Left lung (tissue), 10 donors: ENCODE measurements around the gene SEPSECS. TPM values are rescaled to one million over a fixed set of nuclear protein-coding genes. Genes with fewer than 3 reads are reported as not detected.
A peak's percentile ranks its signal among the peaks of the same experiment; 100 is the strongest.

Source experiments
- ATAC-seq: fragments of 200-7000 bp; cut with Tn5 transposase; one replicate; pipeline ENCODE4 v1.9.1; 2020; ENCODE audit warnings: moderate library complexity
- DNase-seq, 4 donors: peaks; one replicate each; pipeline ENCODE4 v3.0.0-alpha.2; 2013 to 2020
- H3K27ac ChIP-seq, 2 donors: fragments of 200-600 bp; sonication (generic) in 1 of 2; one replicate each; pipeline versions ENCODE4 v1.5.0 to v1.8.0; 2020 to 2021
- H3K27me3 ChIP-seq, 2 donors: fragments of 200-600 bp; sonication (generic) in 1 of 2; one replicate each; pipeline versions ENCODE4 v1.5.0 to v1.8.0; 2020 to 2021
- H3K36me3 ChIP-seq, 2 donors: fragments of 200-600 bp; sonication (generic) in 1 of 2; one replicate each; pipeline versions ENCODE4 v1.5.0 to v1.8.0; 2020 to 2021
- H3K4me1 ChIP-seq, 2 donors: fragments of 200-600 bp; one replicate each; pipeline ENCODE4 v1.8.0; 2021
- H3K4me3 ChIP-seq, 2 donors: fragments of 200-600 bp; sonication (generic) in 1 of 2; one replicate each; pipeline versions ENCODE4 v1.5.0 to v1.8.0; 2020 to 2021; ENCODE audit warnings: mild to moderate bottlenecking in 1 of 2
- H3K9me3 ChIP-seq, 2 donors: fragments of 200-600 bp; sonication (generic) in 1 of 2; one replicate each; pipeline versions ENCODE4 v1.5.0 to v1.8.0; 2020 to 2021
- CTCF ChIP-seq, 2 donors: fragments of 200-600 bp; sonication (generic) in 1 of 2; IDR thresholded peaks; one replicate each; pipeline versions ENCODE4 v1.5.0 to v1.8.0; 2021; ENCODE audit warnings: antibody characterized with exemption in 2 of 2
- intact Hi-C, 2 donors: fragments of 100-400 bp; cut with DNase I; formaldehyde crosslinking; loops; one replicate each; pipeline versions ENCODE4 v1.11.2 to v1.14.2; 2022
- polyA plus RNA-seq, 6 donors: library from polyadenylated mRNA; unstranded; fragments of 120-200 nt; gene quantifications; one replicate each; pipeline ENCODE4 v1.2.1, GENCODE V29; 2013; ENCODE audit not compliant: insufficient read length in 6 of 6
- total RNA-seq, 2 donors: library from RNA; stranded (reverse); fragmentation: NEBNext Ultra II Directional; extraction: Animal tissue kit (Norgen Biotek cat#: 25700); gene quantifications; one replicate each; pipeline ENCODE4 v1.2.1, GENCODE V29; 2021
- donor health status: DM: no; HTN: yes; CAD: no.
- donor health status: DM: no; HTN: no; CAD: no.

The SEPSECS gene
- total and polyA plus RNA-seq, 8 donors = 8.2 to 18.9 (median 13.9) TPM

DNA sequence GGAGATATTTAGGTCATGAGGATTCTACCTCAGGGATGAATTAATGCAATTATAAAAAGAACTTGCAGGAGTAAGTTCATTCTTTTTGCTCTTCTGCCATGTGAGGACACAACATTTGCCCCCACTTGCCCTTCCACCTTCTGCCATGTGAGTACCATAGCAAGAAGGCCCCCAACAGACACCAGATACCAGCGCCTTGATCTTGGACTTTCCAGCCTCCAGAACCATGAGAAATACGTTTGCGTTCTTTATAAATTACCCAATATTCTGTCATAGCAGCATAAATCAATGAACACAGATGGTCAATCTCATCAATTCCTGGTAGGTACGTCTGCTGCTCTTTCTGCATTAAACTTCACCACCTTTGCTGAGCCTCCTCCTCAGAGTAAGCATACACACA is 5.7 kb upstream of the SEPSECS start:
- no peak for ATAC-seq
- Histone ChIP-seq H3K4me3 (no peak overlapping the region), H3K36me3 (no peaks in the 10 kb centered on the region), H3K27ac (no peak overlapping the region), H3K4me1 (peaks cover 0 to 31% of the 10 kb centered on the region in 2 donors), H3K9me3 (no peaks in the 10 kb centered on the region), H3K27me3 (no peaks in the 10 kb centered on the region)
- intact Hi-C loops = no loop called here
- DNase-seq = no peak
- TF ChIP-seq CTCF (IDR thresholded peaks at IDR 0.05) = no peak

GRCh38 chr4:25163196-25163595 is 2.9 kb upstream of the SEPSECS start:
- ATAC-seq (no peak), DNase-seq (no peak)
- Histone ChIP-seq H3K27ac (no peak overlapping the region), H3K4me3 (no peak overlapping the region), H3K4me1 (peaks cover 0 to 40% of the 10 kb centered on the region in 2 donors), H3K9me3 (no peaks in the 10 kb centered on the region), H3K27me3 (no peaks in the 10 kb centered on the region), H3K36me3 (no peaks in the 10 kb centered on the region)
- TF ChIP-seq CTCF (IDR thresholded peaks at IDR 0.05) = no peak
- intact Hi-C loops = no loop called here

DNA sequence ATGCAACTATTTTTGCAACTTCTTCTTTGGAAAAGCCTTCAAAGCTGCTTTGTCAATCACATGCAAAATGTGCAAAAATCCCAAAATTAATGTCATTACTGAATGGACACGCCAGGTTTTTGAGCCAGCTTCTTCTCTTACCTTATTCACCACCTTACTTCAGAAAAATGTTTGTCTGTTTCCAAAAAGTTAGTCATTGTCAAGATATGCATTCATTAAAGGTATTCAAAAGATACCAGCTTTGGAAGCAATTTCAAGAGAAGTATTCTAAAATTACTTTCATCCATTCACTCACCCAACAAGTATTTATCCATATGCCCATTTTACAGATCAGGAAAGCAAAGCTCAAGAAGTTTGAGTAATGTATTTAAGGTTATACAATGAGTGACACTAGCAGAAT is 2.3 kb upstream of the SEPSECS start:
- intact Hi-C loops = no loop called here
- ATAC-seq = no peak
- TF ChIP-seq CTCF (IDR thresholded peaks at IDR 0.05) = no peak

GRCh38 chr4:25161593-25161950 is 1.3 kb upstream of the SEPSECS start:
- Histone ChIP-seq H3K4me1 (peaks cover 0 to 40% of the 10 kb centered on the region in 2 donors), H3K36me3 (no peaks in the 10 kb centered on the region), H3K27ac (peak overlapping the region; percentile 96), H3K27me3 (no peaks in the 10 kb centered on the region), H3K9me3 (no peaks in the 10 kb centered on the region), H3K4me3 (peak overlapping the region; percentile 59 to 81)
- intact Hi-C loops = no loop called here
- TF ChIP-seq CTCF (IDR thresholded peaks at IDR 0.05) = no peak
- ATAC-seq (no peak), DNase-seq (no peak)

More for the DNA sequence above, 2.3 kb upstream of the SEPSECS start:
- no peaks in the 10 kb centered on the region for H3K27me3 ChIP-seq
- no peaks in the 10 kb centered on the region for H3K9me3 ChIP-seq
- H3K36me3 ChIP-seq = no peaks in the 10 kb centered on the region
- H3K4me3 ChIP-seq = no peak overlapping the region
- no peak for DNase-seq
- H3K4me1 ChIP-seq = peaks cover 0 to 40% of the 10 kb centered on the region in 2 donors
- H3K27ac ChIP-seq = no peak overlapping the region

DNA sequence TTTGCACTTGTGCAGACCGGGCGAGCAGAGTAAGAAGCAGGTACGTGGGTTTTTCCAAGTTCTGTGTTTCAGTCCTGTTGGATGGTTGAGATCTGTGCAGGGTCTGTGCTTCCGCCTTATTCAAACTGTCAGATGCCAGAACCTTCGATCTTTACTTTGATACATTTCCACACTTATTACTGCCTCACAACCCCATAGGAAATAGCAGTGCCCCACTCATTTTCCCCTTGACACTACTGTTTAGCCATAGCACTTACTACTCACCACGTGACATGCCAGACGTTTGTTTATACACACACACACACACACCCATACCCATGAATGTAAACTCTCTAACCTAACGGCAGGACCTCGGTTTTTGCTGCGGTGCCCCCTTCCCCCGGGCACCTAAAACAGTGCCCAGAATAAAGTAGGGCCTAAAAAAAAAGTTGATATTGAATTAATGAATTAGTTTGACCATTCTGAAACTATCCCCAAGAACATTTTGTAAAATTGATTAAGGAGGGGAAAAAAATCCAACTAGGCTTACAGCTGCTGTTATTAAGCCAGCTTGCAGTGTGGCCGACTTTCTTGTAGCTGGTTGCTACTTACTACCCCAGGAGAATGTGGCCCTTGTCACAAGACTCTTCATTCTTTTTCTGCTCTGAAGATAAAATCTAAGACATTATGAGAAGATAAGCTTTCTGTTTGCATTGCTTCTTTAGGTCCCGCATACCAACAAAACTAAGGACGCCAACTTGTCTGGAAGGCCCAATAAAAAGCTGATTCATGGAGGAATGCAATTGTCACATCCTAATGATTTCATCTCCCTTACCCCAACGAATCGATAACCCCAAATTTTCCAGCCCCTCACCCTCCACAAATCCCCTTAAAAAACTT is 704 bp upstream of the SEPSECS start:
- peak overlapping the region; percentile 96 for H3K27ac ChIP-seq
- DNase-seq = peak in 1 of 4 donors; percentile 19
- no peaks in the 10 kb centered on the region for H3K9me3 ChIP-seq
- H3K4me3 ChIP-seq = peak overlapping the region; percentile 59 to 81
- peaks cover 0 to 2% of the 10 kb centered on the region in 2 donors for H3K36me3 ChIP-seq
- H3K27me3 ChIP-seq = no peaks in the 10 kb centered on the region
- H3K4me1 ChIP-seq = peaks cover 0 to 40% of the 10 kb centered on the region in 2 donors
- ATAC-seq = peak; percentile 62
- no peak for TF ChIP-seq CTCF (IDR thresholded peaks at IDR 0.05)
- intact Hi-C loops = no loop called here
